Prostate gland (tissue), 2 donors: Measurements from ENCODE around the gene SLC32A1.

Experiments
- POLR2A ChIP-seq: fragments of 450-650 bp; IDR thresholded peaks from one replicate; pipeline ENCODE4 v1.6.1; 2016; ENCODE audit warnings: antibody characterized with exemption, mild to moderate bottlenecking
- POLR2AphosphoS5 ChIP-seq: sonication (generic); formaldehyde crosslinking; IDR thresholded peaks from one replicate; pipeline ENCODE4 v1.6.1; 2017; ENCODE audit warnings: antibody characterized with exemption
- TF ChIP-seq, protein P1 (sequence below), 4 experiments: fragments of 200-600 bp in 2 of 4; fragments of 450-650 bp in 2 of 4; sonication (generic) in 2 of 4; IDR thresholded peaks; 1 replicate in 3 of 4; 2 replicates in 1 of 4; pipeline ENCODE4 v1.5.1; 2016 to 2019; ENCODE audit warnings: antibody characterized with exemption in 4 of 4, mild to moderate bottlenecking in 2 of 4, moderate library complexity in 2 of 4

DNA sequence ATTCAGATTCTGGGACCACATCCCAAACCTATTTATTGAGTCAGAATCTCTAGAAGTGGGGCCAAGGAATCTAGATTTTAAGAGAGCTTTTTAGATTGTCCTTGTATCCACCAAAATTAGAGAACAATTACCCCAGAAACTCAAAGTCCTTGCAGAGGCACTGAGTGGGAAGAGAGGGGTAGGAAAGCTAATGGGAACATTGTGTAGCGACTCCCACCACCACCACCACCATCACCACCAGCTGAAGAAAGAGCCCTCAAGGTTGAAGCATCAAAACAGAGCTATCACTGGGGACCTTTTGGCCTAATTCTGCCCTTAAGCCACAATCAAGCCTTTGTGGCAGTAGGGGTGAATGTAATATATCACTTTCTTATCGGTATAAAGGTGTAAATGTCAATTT, 39.0 kb upstream of the SLC32A1 start:
- TF ChIP-seq, protein P1, sequence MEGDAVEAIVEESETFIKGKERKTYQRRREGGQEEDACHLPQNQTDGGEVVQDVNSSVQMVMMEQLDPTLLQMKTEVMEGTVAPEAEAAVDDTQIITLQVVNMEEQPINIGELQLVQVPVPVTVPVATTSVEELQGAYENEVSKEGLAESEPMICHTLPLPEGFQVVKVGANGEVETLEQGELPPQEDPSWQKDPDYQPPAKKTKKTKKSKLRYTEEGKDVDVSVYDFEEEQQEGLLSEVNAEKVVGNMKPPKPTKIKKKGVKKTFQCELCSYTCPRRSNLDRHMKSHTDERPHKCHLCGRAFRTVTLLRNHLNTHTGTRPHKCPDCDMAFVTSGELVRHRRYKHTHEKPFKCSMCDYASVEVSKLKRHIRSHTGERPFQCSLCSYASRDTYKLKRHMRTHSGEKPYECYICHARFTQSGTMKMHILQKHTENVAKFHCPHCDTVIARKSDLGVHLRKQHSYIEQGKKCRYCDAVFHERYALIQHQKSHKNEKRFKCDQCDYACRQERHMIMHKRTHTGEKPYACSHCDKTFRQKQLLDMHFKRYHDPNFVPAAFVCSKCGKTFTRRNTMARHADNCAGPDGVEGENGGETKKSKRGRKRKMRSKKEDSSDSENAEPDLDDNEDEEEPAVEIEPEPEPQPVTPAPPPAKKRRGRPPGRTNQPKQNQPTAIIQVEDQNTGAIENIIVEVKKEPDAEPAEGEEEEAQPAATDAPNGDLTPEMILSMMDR (IDR thresholded peaks at IDR 0.05) = no peak
- TF ChIP-seq POLR2A = no peak
- no peak for TF ChIP-seq POLR2AphosphoS5
